HL-60/S4 (cell line): ENCODE data around the gene USH2A.
"Not testable (repeated sequence)": the region's sequence is repeated elsewhere in the genome, so short reads cannot be mapped to it uniquely, and the experiment has no call there.

Experiments used
- in situ Hi-C: fragments of 300-500 bp; cut with MboI; formaldehyde crosslinking; loops from 2 replicates; pipeline ENCODE4 v1.14.3; 2022; ENCODE audit warnings: low sequenced_read_pairs

The USH2A gene

DNA sequence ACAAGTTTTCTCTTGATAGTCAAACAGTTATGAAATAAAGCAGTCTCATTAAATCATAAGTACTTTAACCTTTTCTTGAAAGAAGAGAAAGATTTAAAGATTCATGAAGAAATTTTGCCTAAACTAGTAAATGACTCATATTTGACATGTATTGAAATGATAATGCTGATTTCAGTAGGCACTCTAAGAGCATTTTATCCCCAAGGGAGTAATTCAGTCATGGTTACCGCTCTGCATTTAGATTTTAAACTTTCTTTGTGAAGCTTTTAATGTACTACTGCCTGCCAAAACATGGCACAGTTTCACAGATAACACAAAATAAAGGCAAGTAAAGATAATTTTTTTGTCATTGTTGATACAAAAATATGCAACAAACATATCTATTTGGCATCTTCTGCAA, 6.8 kb downstream of the USH2A start:
- in situ Hi-C loops = no loop called here

DNA sequence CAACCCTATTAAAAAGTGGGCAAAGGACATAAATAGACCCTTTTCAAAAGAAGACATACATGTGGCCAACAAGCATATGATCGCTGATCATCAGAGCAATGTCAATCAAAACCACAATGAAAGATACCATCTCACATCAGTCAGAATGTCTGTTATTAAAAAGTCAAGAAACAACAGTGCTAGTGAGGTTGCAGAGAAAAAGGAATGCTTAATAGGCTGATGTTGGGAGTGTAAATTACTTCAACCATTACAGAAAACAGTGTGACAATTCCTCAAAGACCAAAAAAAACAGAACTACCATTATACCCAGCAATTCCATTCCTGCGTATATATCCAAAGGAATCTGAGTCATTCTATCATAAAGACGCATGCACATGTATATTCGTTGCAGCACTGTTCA, 13.2 kb downstream of the USH2A start:
- in situ Hi-C loops = no loop called here

DNA sequence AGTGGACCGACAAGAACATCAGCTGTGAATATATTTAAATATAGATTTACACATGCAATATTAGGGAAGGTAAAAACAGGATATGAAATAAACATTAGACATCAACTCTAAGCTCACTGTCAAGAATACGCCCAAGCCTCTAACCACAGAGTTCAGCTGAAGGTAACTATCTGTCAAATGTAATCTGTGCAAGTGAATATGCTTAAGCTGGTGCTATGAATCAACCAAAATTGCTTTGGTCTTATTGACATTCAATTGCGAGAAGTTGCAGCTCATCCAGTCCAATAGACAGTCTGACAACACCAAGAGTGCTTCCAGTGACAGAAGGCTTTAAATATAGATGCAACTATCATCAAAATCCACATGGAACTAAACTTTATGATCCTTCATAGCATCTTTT, 32.3 kb downstream of the USH2A start:
- in situ Hi-C loops = no loop called here

DNA sequence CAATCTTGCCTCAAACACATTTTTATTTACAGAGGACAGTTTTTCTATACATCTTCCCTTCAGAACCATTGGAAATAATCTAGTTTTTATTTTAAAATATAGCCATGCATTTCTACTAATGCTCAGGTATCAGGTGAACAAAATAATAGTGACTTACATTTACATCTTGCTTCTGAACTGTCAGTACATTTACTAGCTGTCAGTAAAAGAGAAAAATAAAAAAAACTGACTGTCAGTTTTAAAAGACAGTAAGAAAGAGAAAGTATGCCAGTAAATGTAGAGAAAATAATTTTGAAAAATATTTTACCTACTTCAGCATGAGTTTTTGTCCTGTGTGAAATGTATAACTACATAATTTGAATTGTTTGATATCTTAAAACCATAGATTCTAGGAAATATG, 33.5 kb downstream of the USH2A start:
- in situ Hi-C loops = no loop called here

DNA sequence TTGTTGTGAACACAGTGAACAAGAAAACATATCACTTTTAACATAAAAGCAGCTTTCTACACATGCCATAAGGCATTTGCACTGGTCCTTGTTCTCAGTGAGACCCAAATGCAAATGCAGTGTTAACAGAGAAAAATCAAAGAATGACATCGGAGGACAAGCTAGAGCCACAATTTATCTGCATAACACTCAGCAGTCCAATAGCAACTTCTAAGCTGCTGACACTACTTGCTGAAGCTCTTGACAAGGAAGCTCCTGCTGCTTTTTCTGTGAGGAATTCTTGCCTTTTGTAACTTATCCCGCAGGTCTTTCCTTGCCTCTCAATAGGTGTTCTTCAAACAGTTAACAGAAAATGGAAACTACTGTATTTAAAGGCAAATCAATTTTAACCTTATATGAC, 34.7 kb downstream of the USH2A start:
- in situ Hi-C loops = no loop called here

DNA sequence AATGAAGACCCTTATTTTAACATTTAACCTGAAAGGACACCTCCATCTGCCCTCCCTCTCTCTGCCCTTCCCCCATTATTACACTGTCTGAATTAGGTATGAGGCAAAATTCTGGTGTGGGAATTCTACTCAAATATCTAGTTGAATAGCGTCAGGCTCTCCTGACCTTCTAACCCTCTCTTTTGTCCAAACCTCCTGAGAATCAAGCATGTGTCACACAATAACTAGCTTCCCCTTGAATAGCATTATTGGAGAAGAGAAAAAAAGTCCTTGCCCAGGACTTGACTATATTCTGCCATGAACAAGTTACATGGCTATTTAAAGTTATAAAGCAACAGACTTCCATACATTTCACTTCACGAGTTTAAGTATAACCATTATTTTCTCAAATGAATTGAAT, 35.5 kb downstream of the USH2A start:
- in situ Hi-C loops = no loop called here

DNA sequence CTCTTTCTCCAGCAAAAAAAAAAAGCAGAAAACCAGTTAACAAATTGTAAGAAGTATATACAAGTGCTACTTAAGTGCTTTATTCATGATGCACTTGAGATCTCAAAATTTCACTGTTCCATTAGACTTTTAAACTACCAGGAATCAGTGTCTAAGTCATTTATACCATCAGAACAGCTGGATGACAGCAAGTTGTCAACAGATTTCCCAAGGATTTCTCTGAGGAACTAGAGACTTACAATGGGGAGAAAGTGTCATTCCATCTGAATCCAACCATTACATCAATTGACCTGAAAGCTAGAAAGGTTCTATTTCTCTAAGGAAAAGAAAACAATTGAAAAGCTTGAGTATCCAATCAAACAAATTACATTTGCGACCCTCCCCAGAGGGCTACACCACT, 43.8 kb downstream of the USH2A start:
- in situ Hi-C loops = no loop called here

DNA sequence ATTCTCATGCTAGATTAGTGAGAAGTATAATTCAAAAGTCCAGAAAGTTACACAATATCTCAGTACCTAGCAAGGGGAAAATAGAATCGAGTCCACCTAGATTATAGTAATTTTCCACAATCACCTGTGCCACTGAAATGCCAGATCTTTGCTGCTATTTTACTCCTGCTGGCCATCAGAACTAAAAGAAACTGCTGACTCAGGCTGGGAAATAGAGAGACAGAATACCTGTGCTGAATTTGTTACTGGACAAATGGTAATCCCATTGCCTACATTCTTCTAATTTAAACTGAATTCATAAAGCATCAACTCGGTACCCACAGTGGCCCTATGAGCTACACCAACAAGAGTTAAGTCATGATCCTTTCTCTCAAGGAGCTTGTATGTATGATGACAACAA, 55.0 kb downstream of the USH2A start:
- in situ Hi-C loops = no loop called here

DNA sequence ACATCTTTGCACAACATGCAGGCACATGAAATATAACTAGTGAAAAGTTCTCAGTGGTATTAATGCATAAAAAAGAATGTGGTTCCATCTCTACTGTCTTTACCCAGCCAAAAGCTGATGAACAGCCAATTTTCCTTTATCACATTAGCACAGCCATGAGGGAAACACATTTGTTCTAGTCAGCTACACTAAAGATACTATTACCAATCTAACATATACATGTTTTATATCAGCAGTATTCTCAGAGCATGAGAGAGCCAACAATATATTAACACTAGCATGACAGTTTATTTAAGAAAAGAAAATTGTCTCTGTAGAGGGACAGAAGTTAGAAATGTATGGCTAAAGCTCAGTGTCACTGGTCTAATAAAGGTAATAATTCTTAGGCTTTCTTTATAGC, 56.3 kb downstream of the USH2A start:
- in situ Hi-C loops = no loop called here

DNA sequence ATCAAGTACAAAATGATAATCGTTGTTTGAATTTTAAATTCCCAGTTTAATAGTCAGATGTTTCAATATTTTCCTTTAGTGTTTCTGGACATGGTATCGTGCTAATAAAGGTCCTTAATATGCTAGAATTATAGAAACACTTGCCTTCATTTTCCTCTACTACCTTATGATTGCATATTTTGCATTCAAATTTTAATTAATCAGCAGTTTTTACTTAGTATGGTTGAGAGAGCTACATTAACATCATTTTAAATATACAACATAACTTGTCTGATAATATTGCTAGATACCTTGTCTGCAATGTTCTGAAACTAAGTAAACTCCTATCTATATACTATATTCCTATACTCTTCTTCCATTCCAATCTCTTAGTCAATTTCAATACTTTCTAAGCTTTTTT, 66.3 kb downstream of the USH2A start:
- in situ Hi-C loops = no loop called here

DNA sequence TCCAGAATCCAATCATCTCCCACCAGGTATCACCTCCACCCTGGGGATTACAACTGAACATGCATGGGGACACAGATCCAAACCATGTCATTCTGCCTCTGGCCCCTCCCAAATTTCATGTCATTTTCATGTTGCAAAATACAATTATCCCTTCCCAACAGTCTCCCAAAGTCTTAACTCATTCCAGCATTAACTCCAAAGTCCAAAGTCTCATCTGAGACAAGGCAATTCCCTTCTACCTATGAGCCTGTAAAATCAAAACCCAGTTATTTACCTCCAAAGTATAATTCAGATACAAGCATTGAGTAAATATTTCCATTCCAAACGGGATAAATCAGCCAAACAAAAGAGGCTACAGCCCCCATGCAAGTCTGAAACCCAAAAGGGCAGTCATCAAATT, 73.1 kb downstream of the USH2A start:
- in situ Hi-C loops = no loop called here

DNA sequence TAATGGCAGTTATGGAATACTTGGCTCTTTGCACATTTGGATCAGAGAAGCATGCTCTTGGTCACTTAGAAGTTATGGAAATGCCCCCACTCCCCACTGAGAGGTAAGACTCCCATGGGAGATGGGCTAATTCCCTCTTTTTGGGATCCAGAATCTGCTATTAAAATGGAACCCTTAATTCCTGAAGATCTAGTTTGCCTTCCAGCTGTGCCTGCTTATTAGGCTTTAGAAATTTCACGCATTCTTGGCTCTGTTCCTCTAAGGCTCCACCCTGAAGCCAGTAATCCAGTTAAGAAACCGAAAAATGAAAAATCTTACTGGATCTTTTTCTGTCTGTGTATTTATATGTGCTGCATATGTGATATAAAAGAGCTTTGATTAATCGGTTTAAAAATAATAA, 76.7 kb downstream of the USH2A start:
- in situ Hi-C loops = no loop called here

DNA sequence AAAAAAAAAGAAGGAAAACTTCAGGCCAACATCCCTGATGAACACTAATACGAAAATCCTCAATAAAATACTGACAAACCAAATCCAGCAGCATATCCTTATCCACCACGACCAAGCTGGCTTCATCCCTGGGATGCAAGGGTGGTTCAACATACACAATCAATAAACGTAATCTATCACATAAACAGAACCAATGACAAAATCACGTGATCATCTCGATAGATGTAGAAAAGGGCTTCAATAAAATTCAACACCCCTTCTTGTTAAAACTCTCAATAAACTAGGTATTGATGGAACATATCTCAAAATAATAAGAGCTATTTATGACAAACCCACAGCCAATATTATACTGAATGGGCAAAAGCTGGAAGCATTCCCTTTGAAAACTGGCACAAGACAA, 82.7 kb downstream of the USH2A start:
- in situ Hi-C loops = not testable (repeated sequence)

DNA sequence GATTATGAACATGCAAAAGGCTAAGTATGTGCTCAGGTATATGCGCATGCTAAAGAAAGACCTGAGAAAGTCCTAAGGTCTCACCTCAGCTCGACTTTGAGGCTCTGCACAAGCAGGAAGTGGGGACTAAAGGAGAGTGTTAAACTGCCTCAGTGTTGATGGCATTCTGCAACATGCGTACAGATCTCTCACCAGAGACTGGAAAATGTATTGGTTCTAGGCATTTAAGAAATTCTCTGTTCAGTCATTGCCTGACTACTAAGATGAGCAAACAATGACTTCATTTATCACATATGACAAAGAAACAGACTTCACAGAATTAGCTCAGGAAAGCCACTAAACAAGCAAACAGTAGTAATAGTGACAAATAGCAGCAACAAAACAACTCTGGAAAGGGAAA, 90.8 kb downstream of the USH2A start:
- in situ Hi-C loops = no loop called here

DNA sequence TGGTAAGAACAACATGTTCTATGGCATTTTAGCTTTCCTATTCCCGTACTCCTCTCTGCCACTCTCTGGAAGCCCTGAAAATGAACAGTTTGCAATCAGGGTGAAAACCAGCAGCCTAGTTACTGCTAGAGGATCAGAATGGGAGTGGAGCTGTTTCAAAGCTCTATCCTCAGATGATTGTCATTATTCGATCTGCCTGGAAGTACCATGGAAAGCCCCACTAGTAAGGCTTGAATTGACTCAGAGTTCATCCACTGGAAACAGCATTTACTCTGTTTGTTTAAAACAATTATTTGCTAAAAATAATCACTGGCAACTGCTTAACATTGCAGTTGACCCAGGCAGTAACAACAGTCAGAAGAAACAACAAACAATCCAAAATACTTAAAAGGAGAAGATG, 91.2 kb downstream of the USH2A start:
- in situ Hi-C loops = no loop called here

DNA sequence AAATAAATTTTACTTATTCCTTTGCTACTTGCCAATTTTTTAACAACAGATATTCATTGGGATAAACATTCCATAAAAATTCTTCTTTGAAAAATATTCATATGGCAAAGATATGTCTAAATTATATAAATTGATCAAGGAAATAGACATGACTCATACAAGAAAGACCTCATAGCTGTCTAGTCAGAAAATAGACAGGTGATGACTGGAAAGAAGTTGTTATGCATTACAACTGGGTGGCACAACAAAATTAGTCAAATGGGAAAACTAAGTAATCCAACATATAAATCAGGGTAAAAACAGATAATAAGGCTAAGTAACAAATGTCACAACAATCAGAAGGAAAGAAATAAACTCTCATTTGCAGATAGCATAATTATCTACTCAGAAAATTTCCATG, 92.0 kb downstream of the USH2A start:
- in situ Hi-C loops = no loop called here

DNA sequence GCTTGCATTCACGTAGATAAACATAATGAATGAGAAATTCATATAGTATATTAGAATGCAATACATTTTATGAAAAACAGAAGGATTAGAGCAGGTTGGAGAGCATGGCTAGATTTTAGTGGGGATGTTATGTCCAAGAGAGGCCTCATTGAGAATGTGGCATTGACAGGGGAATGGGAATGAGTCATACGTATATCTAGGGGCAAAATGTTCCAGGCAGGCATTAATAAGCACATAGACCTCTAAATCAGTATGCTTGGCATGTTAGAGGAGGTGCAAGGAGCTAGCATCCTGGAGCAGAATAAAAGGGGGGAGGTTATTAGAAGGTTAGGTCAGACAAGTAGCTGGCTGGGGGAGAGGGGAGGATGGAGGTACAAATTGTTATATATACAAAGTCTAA, 93.0 kb downstream of the USH2A start:
- in situ Hi-C loops = no loop called here

DNA sequence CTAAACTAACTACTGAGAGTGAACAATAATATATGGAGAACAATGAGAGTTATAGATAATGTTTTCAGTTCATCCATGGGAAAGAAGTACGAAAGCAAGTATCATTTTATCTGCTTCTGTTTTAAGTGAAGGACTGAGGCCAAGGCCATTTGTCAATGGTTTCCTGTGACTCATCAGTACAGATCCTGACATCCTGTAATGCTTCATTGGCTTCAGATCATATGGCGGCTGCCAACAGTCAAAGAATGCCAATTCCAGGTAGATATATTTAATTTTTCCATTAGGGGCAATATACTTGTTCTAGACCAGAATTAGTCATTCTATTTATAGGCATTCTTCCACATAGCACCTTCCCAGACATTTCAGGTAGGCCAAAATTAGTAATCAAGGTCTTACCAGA, 97.3 kb downstream of the USH2A start:
- in situ Hi-C loops = no loop called here

DNA sequence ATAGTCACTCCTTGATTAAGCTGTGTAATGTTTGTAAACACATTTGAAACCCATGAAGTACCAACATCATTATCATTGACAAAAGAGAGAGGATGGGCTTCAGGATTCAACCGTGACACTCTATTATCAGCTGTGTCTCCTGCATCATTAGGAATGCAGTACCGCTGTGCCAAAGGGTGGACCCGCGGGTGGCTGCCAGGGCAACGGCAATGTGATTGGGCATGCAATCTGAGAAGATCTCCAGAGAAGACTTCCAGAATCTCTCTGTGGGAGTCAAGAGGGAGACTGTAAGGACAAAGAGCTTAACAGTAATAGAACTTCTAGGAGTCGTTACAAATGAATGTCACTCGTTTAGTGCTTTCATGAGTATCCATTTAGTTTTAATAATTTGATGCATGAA, 97.9 kb downstream of the USH2A start:
- in situ Hi-C loops = no loop called here

DNA sequence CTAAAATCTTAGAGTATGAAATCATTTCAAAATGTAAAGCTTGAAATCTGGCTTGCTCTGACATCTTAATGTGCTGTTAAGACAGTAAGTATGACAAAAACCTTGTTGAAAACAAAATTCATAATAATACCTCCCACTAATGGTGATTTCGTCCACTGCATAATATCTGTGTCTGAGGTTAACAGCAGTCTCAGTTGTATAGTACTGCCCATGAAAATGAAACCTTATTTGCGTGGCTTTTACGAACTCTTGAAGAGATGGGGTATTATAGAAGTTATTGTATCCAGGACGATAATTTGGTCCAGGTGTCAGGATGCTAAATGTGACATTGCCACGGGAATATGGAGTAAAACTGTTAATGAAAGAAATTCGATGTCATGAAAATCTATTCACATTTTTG, 99.9 kb downstream of the USH2A start:
- in situ Hi-C loops = no loop called here

DNA sequence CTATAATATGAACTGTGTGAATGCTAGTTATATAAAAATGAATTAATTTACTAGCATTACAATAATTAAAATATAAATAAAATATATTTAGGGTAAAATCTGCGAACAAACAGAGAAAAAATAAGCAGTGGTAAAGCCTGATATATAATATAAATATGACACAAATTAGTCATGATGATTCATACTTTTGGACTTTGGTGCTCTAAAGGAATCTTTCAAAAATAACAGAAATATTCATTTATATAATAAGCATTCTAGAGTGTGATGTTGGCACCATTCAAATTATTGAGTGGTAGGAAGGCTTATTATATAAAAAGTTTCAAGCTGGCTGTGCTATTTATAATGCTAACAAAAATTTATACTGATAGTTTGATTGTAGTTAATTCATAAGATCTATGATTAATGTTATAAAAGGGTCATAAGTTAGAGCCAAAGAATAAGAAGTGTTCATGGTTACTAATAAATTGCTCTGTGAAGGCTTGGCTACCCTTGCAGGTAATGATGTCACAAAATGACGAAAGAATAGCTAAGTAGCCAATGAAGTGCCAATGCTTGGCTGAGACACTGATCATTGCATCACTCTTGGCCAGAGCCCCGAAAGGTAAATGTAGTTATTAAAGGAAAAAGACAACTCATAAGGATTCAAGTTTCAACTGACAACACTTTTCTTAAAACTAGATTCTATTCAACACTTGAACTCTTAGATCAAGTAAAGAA, 108.7 kb downstream of the USH2A start:
- in situ Hi-C loops = no loop called here

DNA sequence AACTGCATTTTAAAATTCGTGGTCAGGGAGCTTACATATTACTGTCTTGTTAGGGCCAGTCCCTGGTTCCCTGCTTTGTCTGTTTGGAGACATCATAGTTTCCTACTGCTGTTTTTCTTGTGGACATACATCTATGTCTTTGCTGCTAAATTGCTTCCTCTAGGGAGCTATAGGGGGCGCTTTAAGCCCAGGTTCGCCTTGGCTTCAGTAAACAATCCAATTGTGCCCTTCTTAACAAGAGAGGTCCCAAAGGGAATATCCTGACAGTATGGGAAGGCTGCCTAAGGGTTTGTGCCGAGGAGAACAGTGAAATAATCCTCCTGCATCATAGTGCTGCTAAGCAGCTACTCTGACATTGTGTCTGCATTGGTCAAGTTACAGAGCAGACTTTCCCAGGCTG, 112.5 kb downstream of the USH2A start:
- in situ Hi-C loops = no loop called here

DNA sequence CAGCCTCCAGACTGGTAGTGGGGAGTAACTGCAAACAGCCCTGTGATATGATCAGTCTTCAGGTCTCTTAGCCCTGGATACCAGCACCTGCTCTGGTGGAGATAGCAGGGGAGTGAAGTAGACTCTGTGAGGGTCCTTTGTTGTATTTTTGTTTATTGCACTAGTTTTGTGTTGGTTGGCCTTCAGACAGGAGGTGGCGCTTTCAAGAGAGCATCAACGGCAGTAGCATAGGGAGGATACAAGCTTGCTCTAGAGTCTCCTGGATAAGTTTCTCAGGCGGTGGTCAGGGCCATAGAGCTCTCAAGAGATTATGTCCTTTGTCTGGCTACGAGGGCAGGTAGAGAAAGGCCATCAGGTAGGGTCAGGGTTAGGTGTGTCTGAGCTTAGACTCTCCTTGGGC, 116.4 kb downstream of the USH2A start:
- in situ Hi-C loops = no loop called here

DNA sequence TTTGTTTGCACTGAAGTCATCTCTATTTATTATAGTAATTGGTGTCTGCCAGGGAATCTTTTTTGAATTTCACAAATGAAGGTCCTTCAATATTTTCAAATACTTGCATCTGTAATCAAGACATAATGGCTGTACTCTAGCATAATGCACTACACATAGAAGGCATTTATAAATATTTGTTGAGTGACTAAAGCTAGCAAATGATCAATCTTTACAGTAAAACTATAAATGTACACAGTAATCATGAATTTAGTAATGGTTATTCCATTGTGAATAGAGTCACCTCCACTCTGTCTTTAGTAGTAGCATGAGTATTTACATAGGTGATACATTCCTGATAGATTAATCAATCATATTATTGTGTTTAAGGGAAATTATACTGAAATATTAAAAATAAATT, 119.6 kb downstream of the USH2A start:
- in situ Hi-C loops = no loop called here
